HEK293T (cell line): ENCODE measurements around the gene CBX1.

Experiments
- CTCF ChIA-PET: fragments of 350-600 bp; formaldehyde crosslinking; extraction: SDS; loops from one replicate; lab custom pipeline; 2021; ENCODE audit warnings: antibody characterized with exemption, inconsistent platforms; lab: Yijun Ruan, JAX
- POLR2A ChIA-PET: fragments of 350-600 bp; formaldehyde crosslinking; extraction: SDS; loops from one replicate; lab custom pipeline; 2020; ENCODE audit warnings: antibody characterized with exemption, inconsistent platforms; lab: Yijun Ruan, JAX
- DNase-seq: peaks from one replicate; pipeline ENCODE4 v3.0.0; 2012; ENCODE audit warnings: mixed read lengths; ENCODE audit errors: extremely low spot score
- ARNT ChIP-seq: fragments of 450-650 bp; IDR thresholded peaks from 2 replicates; pipeline ENCODE4 v1.6.1; 2017; ENCODE audit warnings: mild to moderate bottlenecking
- BHLHE40 ChIP-seq: fragments of 450-650 bp; IDR thresholded peaks from 2 replicates; pipeline ENCODE4 v1.6.1; 2016; ENCODE audit warnings: mild to moderate bottlenecking, moderate library complexity, borderline replicate concordance
- CTBP1 ChIP-seq: fragments of 450-650 bp; IDR thresholded peaks from 2 replicates; pipeline ENCODE4 v1.6.1; 2016; ENCODE audit warnings: borderline replicate concordance
- ELF4 ChIP-seq: fragments of 450-650 bp; IDR thresholded peaks from 2 replicates; pipeline ENCODE4 v1.6.1; 2017; ENCODE audit warnings: antibody characterized with exemption
- FOXA1 ChIP-seq: fragments of 450-650 bp; IDR thresholded peaks from 2 replicates; pipeline ENCODE4 v1.6.1; 2016; ENCODE audit warnings: mild to moderate bottlenecking
- FOXK2 ChIP-seq: fragments of 450-650 bp; IDR thresholded peaks from 2 replicates; pipeline ENCODE4 v1.6.1; 2016; ENCODE audit warnings: mild to moderate bottlenecking
- FOXM1 ChIP-seq: fragments of 450-650 bp; IDR thresholded peaks from 2 replicates; pipeline ENCODE4 v1.6.1; 2017; ENCODE audit warnings: mild to moderate bottlenecking, borderline replicate concordance
- HDGF ChIP-seq: fragments of 450-650 bp; IDR thresholded peaks from 2 replicates; pipeline ENCODE4 v1.6.1; 2017; ENCODE audit warnings: antibody characterized with exemption, borderline replicate concordance
- L3MBTL2 ChIP-seq: fragments of 450-650 bp; conservative IDR thresholded peaks from 2 replicates; pipeline ENCODE4 v1.6.1; 2016; ENCODE audit warnings: mild to moderate bottlenecking
- LEF1 ChIP-seq: fragments of 450-650 bp; IDR thresholded peaks from 2 replicates; pipeline ENCODE4 v1.6.1; 2017; ENCODE audit warnings: mild to moderate bottlenecking, borderline replicate concordance
- NFRKB ChIP-seq: fragments of 450-650 bp; IDR thresholded peaks from 2 replicates; pipeline ENCODE4 v1.6.1; 2016; ENCODE audit warnings: mild to moderate bottlenecking, moderate library complexity
- SP1 ChIP-seq: fragments of 450-650 bp; IDR thresholded peaks from 2 replicates; pipeline ENCODE4 v1.6.1; 2017
- SUZ12 ChIP-seq: fragments of 450-650 bp; IDR thresholded peaks from 2 replicates; pipeline ENCODE4 v1.6.1; 2016; ENCODE audit warnings: mild to moderate bottlenecking
- TARDBP ChIP-seq: fragments of 450-650 bp; IDR thresholded peaks from 2 replicates; pipeline ENCODE4 v1.6.1; 2016
- ZNF384 ChIP-seq: fragments of 450-650 bp; IDR thresholded peaks from 2 replicates; pipeline ENCODE4 v1.6.1; 2016
- TF ChIP-seq, protein P1 (sequence below): fragments of 450-650 bp; IDR thresholded peaks from 2 replicates; pipeline ENCODE4 v1.6.1; 2016

Gene CBX1

DNA sequence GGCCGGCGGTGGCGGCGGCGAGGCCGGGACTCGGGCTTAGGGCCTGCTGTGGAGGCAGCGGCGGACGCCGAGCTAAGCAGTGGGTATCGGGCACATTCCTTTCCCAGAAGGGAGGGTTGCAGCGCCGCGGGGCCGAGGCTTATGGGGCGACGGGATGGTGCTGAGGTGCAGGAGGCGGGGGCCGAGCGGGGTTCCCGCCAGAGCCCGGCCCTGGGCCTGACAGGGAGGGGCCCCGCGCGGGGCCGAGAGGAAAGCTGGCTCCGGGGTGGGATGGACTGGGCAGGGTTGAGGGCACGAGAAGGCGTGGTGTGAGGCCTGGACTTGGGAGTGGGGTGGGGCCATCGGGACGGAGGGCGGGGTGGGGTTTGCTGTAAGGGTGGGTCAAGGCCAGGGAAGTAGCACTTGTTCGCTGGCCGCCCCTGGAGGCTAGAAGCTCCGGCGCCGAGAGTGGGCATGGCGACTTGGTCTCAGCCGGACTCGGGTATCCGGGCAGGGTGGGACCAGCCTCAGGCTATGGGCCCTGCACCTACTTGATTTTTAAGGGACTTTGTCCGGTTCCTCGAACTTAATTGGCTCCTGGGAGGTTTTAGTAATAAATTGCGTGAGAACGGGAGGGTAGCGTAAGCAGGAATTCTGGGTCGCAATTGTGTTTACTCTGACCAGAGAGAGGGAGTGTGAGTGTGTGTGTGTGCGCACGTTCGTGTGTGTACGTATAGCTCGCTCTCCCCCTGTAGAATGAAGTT lies 52.7 kb downstream of the CBX1 start:
- TF ChIP-seq ARNT: peak; percentile 72; the same call in 1 of the 2 replicates
- TF ChIP-seq ELF4: no peak
- DNase-seq: peak; percentile 71
- CTCF ChIA-PET: interaction anchor here (0.7 to 2.5 kb wide), 5 partner anchors 10 to 78 kb away, joined by 3 to 9 read pairs (median 6); partner anchors contain the start of gene CDK5RAP3
- POLR2A ChIA-PET: interaction anchor here (0.6 to 8.9 kb wide), 38 partner anchors 9 to 948 kb away, joined by 3 to 121 read pairs (median 4); partner anchors contain the start of genes CBX1, CDK5RAP3, OSBPL7 and SNX11

- peak; percentile 97 for DNase-seq
- ChIA-PET CTCF (interaction anchor here (1.2 to 1.8 kb wide), 2 partner anchors 10 to 32 kb away, joined by 4 to 9 read pairs; no protein-coding TSS in a partner anchor), POLR2A (interaction anchor here (0.6 to 8.9 kb wide), 25 partner anchors 9 to 948 kb away, joined by 3 to 121 read pairs (median 4); partner anchors contain the start of genes CBX1, OSBPL7, SNX11 and SP2)
- peak; percentile 100 for TF ChIP-seq L3MBTL2
- TF ChIP-seq FOXM1: no peak
- TF ChIP-seq, protein P1, sequence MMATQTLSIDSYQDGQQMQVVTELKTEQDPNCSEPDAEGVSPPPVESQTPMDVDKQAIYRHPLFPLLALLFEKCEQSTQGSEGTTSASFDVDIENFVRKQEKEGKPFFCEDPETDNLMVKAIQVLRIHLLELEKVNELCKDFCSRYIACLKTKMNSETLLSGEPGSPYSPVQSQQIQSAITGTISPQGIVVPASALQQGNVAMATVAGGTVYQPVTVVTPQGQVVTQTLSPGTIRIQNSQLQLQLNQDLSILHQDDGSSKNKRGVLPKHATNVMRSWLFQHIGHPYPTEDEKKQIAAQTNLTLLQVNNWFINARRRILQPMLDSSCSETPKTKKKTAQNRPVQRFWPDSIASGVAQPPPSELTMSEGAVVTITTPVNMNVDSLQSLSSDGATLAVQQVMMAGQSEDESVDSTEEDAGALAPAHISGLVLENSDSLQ: peak; percentile 100
- no peak for TF ChIP-seq BHLHE40
Measured at GRCh38 chr17:48047741-48048383, 53.4 kb downstream of the CBX1 start, which contains the start of gene NFE2L1. Gene NFE2L1 (plus strand): TSS chr17:48048359. CDS start chr17:48051119, 2,760 bp downstream.

GRCh38 chr17:48047113-48047740 lies 54.1 kb downstream of the CBX1 start:
- TF ChIP-seq ARNT: no peak
- no peak for TF ChIP-seq SUZ12
- no peak for TF ChIP-seq CTBP1
- TF ChIP-seq ELF4: no peak
- no peak for TF ChIP-seq SP1
- no peak for TF ChIP-seq FOXM1
- CTCF ChIA-PET: interaction anchor here (0.7 kb wide), 2 partner anchors 16 to 33 kb away, joined by 3 read pairs; no protein-coding TSS in a partner anchor
- no peak for DNase-seq
- POLR2A ChIA-PET: interaction anchor here (0.7 to 8.9 kb wide), 12 partner anchors 11 to 204 kb away, joined by 3 to 121 read pairs (median 15); partner anchors contain the start of genes SNX11 and SP2

DNA sequence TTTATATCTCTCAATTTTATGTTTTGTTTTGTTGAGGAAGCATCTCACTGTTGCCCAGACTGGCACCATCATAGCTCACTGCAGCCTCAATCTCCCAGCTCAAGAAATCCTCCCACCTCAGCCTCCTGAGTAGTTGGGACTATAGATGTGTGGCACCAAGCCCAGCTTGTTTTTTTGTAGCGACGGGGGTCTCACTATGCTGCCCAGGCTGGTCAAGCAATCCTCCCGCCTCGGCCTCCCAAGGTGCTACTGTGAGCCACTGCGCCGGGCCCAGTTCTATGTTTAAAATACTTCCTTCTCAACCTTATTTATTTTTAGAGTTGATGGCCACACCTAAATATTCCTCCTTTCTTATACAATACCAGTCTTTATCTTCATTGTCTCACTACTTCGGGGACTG lies 55.0 kb downstream of the CBX1 start:
- TF ChIP-seq NFRKB: no peak
- TF ChIP-seq BHLHE40: no peak
- TF ChIP-seq LEF1: no peak
- ChIA-PET CTCF (no interaction called here), POLR2A (interaction anchor here (1.1 to 8.9 kb wide), 4 partner anchors 11 to 62 kb away, joined by 3 to 121 read pairs (median 13); partner anchors contain the start of gene SNX11)
- no peak for DNase-seq

- TF ChIP-seq FOXM1 (no peak), TARDBP (no peak), SUZ12 (no peak), CTBP1 (no peak), FOXK2 (no peak), HDGF (no peak)
- DNase-seq: no peak
- CTCF ChIA-PET: no interaction called here
Measured at GRCh38 chr17:48045316-48046001, 55.8 kb downstream of the CBX1 start.

DNA sequence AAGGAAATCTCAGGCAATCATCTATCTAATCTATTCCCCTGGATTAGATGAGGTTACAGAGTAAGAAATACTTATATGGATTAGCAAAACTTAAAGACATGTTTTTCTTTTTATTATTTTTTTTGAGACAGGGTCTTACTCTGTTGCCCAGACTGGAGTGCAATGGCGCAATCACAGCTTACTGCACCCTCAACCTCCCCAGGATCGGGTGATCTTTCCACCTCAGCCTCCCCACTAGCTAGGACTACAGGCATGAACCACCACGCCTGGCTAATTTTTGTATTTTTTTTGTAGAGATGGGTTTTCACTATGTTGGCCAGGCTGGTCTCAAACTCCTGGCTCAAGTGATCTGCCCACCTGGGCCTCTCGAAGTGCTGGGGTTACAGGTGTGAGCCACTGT lies 56.4 kb downstream of the CBX1 start:
- TF ChIP-seq NFRKB (no peak), L3MBTL2 (no peak), FOXA1 (no peak), CTBP1 (no peak), FOXK2 (no peak), ZNF384 (no peak), ELF4 (no peak)
- TF ChIP-seq, protein P1: no peak
- CTCF ChIA-PET: interaction anchor here (0.7 kb wide), 1 partner anchor 67 kb away, joined by 4 read pairs; no protein-coding TSS in a partner anchor
- POLR2A ChIA-PET: interaction anchor here (0.6 to 8.9 kb wide), 6 partner anchors 10 to 133 kb away, joined by 3 to 121 read pairs (median 4); no protein-coding TSS in a partner anchor
- no peak for DNase-seq

More at GRCh38 chr17:48045316-48046001, 55.8 kb downstream of the CBX1 start:
- POLR2A ChIA-PET: interaction anchor here (0.6 to 8.9 kb wide), 4 partner anchors 10 to 132 kb away, joined by 3 to 121 read pairs (median 6); no protein-coding TSS in a partner anchor
